ENCODE results near the gene TRIM65.

The TRIM65 gene

GRCh38 chr17:75941442-75941819 is 44.7 kb upstream of the TRIM65 start:
- Histone ChIP-seq H3K4me3 (ENCODE audit: severe bottlenecking) (peak overlapping the region; percentile 52), H3K27ac (ENCODE audit: poor library complexity, severe bottlenecking) (no peak overlapping the region)

GRCh38 chr17:75940727-75941441 is 44.1 kb upstream of the TRIM65 start, which contains the start of gene FBF1:
FBF1 (minus strand) TSS chr17:75941042; CDS start chr17:75938149, 2,893 bp downstream.
- no peaks in the 10 kb centered on the region for H3K9me3 ChIP-seq (ENCODE audit: severe bottlenecking)
- no peaks in the 10 kb centered on the region; the same call in 1 of the 2 replicates for H3K36me3 ChIP-seq (ENCODE audit: low read depth)
- peak; percentile 99 for ATAC-seq (ENCODE audit: low read depth)
- TF ChIP-seq CTCF (IDR thresholded peaks at IDR 0.05; ENCODE audit: poor library complexity, severe bottlenecking) = no peak
- peak within 1 kb of the TSS; percentile 32 for H3K27ac ChIP-seq (ENCODE audit: poor library complexity, severe bottlenecking)
- H3K4me3 ChIP-seq (ENCODE audit: severe bottlenecking) = peak within 1 kb of the TSS; percentile 52
- DNase-seq (ENCODE audit: low spot score) = peak; percentile 97
- no peaks in the 10 kb centered on the region for H3K27me3 ChIP-seq (ENCODE audit: insufficient read depth, poor library complexity, severe bottlenecking)
- H3K4me1 ChIP-seq (ENCODE audit: insufficient read depth, poor library complexity, severe bottlenecking) = no peaks in the 10 kb centered on the region

More at GRCh38 chr17:75941442-75941819, 44.7 kb upstream of the TRIM65 start:
- ATAC-seq (ENCODE audit: low read depth) (no peak), DNase-seq (ENCODE audit: low spot score) (no peak)
- no peaks in the 10 kb centered on the region for H3K9me3 ChIP-seq (ENCODE audit: severe bottlenecking)
- no peaks in the 10 kb centered on the region for H3K4me1 ChIP-seq (ENCODE audit: insufficient read depth, poor library complexity, severe bottlenecking)
- H3K27me3 ChIP-seq (ENCODE audit: insufficient read depth, poor library complexity, severe bottlenecking) = no peaks in the 10 kb centered on the region
- no peaks in the 10 kb centered on the region; the same call in 1 of the 2 replicates for H3K36me3 ChIP-seq (ENCODE audit: low read depth)
- no peak for TF ChIP-seq CTCF (IDR thresholded peaks at IDR 0.05; ENCODE audit: poor library complexity, severe bottlenecking)

GRCh38 chr17:75937652-75938051 is 40.9 kb upstream of the TRIM65 start:
- TF ChIP-seq CTCF (IDR thresholded peaks at IDR 0.05; ENCODE audit: poor library complexity, severe bottlenecking) = no peak
- Histone ChIP-seq H3K27ac (ENCODE audit: poor library complexity, severe bottlenecking) (no peak overlapping the region), H3K9me3 (ENCODE audit: severe bottlenecking) (no peaks in the 10 kb centered on the region), H3K4me1 (ENCODE audit: insufficient read depth, poor library complexity, severe bottlenecking) (no peaks in the 10 kb centered on the region), H3K27me3 (ENCODE audit: insufficient read depth, poor library complexity, severe bottlenecking) (no peaks in the 10 kb centered on the region), H3K36me3 (ENCODE audit: low read depth) (0 out of 2 replicates have a peak, but pooled peaks cover 1% of the 10 kb centered on the region), H3K4me3 (ENCODE audit: severe bottlenecking) (no peak overlapping the region)
- ATAC-seq (ENCODE audit: low read depth) (no peak), DNase-seq (ENCODE audit: low spot score) (no peak)

- TF ChIP-seq CTCF (IDR thresholded peaks at IDR 0.05; ENCODE audit: poor library complexity, severe bottlenecking) = no peak
- Histone ChIP-seq H3K4me3 (ENCODE audit: severe bottlenecking) (no peak overlapping the region), H3K36me3 (ENCODE audit: low read depth) (peaks cover 10% of the 10 kb centered on the region; the same call in 1 of the 2 replicates), H3K9me3 (ENCODE audit: severe bottlenecking) (no peaks in the 10 kb centered on the region), H3K27me3 (ENCODE audit: insufficient read depth, poor library complexity, severe bottlenecking) (no peaks in the 10 kb centered on the region), H3K27ac (ENCODE audit: poor library complexity, severe bottlenecking) (no peak overlapping the region), H3K4me1 (ENCODE audit: insufficient read depth, poor library complexity, severe bottlenecking) (no peaks in the 10 kb centered on the region)
- no peak for DNase-seq (ENCODE audit: low spot score)
- no peak for ATAC-seq (ENCODE audit: low read depth)
These were observed 37.1 kb upstream of the TRIM65 start for GRCh38 chr17:75933808-75934207.

GRCh38 chr17:75932852-75933251 is 36.1 kb upstream of the TRIM65 start:
- TF ChIP-seq CTCF (IDR thresholded peaks at IDR 0.05; ENCODE audit: poor library complexity, severe bottlenecking) = no peak
- Histone ChIP-seq H3K27ac (ENCODE audit: poor library complexity, severe bottlenecking) (no peak overlapping the region), H3K4me3 (ENCODE audit: severe bottlenecking) (no peak overlapping the region), H3K36me3 (ENCODE audit: low read depth) (peaks cover 10% of the 10 kb centered on the region; the same call in 1 of the 2 replicates), H3K4me1 (ENCODE audit: insufficient read depth, poor library complexity, severe bottlenecking) (no peaks in the 10 kb centered on the region), H3K9me3 (ENCODE audit: severe bottlenecking) (no peaks in the 10 kb centered on the region), H3K27me3 (ENCODE audit: insufficient read depth, poor library complexity, severe bottlenecking) (no peaks in the 10 kb centered on the region)
- DNase-seq (ENCODE audit: low spot score) (no peak), ATAC-seq (ENCODE audit: low read depth) (no peak)

Data from RWPE2 (cell line).